H1 (cell line): Measurements from ENCODE around the gene DPEP1. TPM values are rescaled to one million over a fixed set of nuclear protein-coding genes. Genes with fewer than 3 reads are reported as not detected.

Experiments
- CBX5 ChIP-seq: fragments of 300-800, 300-1000 bp; sonication (generic); IDR thresholded peaks from 2 replicates; pipeline ENCODE4 v1.7.1; 2016; ENCODE audit warnings: antibody characterized with exemption, low read length, low read depth
- GTF2F1 ChIP-seq: IDR thresholded peaks from 2 replicates; pipeline ENCODE4 v1.6.1; 2012; ENCODE audit warnings: low read depth, low read length, improper control_type of control experiment, borderline replicate concordance
- HDAC6 ChIP-seq: IDR thresholded peaks from one replicate; pipeline ENCODE4 v1.7.1; 2012; ENCODE audit warnings: low read depth, mild to moderate bottlenecking, inconsistent platforms, low read length, moderate library complexity
- KDM4A ChIP-seq: IDR thresholded peaks from one replicate; pipeline ENCODE4 v1.7.1; 2012; ENCODE audit warnings: low read depth, mild to moderate bottlenecking, moderate library complexity, low read length, inconsistent platforms; ENCODE audit not compliant: severe bottlenecking
- NANOG ChIP-seq: IDR thresholded peaks from 2 replicates; pipeline ENCODE4 v1.6.1; 2011; ENCODE audit warnings: low read length, low read depth, mild to moderate bottlenecking, inconsistent platforms; ENCODE audit not compliant: insufficient read depth, poor library complexity, severe bottlenecking
- POLR2A ChIP-seq, 2 experiments: IDR thresholded peaks; 1 replicate in 1 of 2; 2 replicates in 1 of 2; pipeline ENCODE4 v1.6.1; 2011; ENCODE audit warnings: low read depth in 2 of 2, low read length in 2 of 2, mild to moderate bottlenecking in 2 of 2; ENCODE audit errors: control extremely low read depth in 1 of 2
- POLR2AphosphoS5 ChIP-seq: IDR thresholded peaks from 2 replicates; pipeline ENCODE4 v1.6.1; 2011; ENCODE audit warnings: low read depth, low read length
- SAP30 ChIP-seq: fragments of 300-600 bp; sonication (generic); IDR thresholded peaks from 2 replicates; pipeline ENCODE4 v1.7.1; 2012; ENCODE audit warnings: low read length, moderate library complexity, mild to moderate bottlenecking, inconsistent platforms; ENCODE audit not compliant: insufficient read depth, insufficient replicate concordance
- ZNF274 ChIP-seq: IDR thresholded peaks from 2 replicates; pipeline ENCODE4 v1.7.0; 2012; ENCODE audit warnings: low read length, borderline replicate concordance; ENCODE audit errors: extremely low read depth
- polyA plus RNA-seq, 7 experiments: library from polyadenylated mRNA; depleted of rRNA in 3 of 7; stranded (reverse) in 5 of 7; unstranded in 2 of 7; fragments of >200 nt in 5 of 7; fragments of 200-250 nt in 2 of 7; gene quantifications; 1 replicate in 5 of 7; 2 replicates in 1 of 7; 4 replicates in 1 of 7; pipeline versions ENCODE4 v1.2.1 to v1.2.3, GENCODE V29; 2011 to 2013; ENCODE audit warnings: missing spikeins in 2 of 7, mixed read lengths in 2 of 7
- total RNA-seq: library from RNA; stranded (reverse); fragmentation: NEBNext Ultra II Directional; extraction: Animal tissue kit (Norgen Biotek cat#: 25700); gene quantifications from 2 replicates; pipeline ENCODE4 v1.2.1, GENCODE V29; 2021
- TF ChIP-seq, protein P1 (sequence below): IDR thresholded peaks from 2 replicates; pipeline ENCODE4 v1.6.1; 2012; ENCODE audit warnings: inconsistent platforms
- TF ChIP-seq, protein P2 (sequence below): IDR thresholded peaks from 2 replicates; pipeline ENCODE4 v1.6.1; 2011; ENCODE audit warnings: low read depth, mild to moderate bottlenecking, low read length; ENCODE audit not compliant: insufficient read depth

DPEP1 gene
- total and polyA plus RNA-seq, 2 of the 8 experiments (the other 6 are each of a cell fraction or from before 2014, with no cell fraction given) = 2.8 to 3.1 TPM

DNA sequence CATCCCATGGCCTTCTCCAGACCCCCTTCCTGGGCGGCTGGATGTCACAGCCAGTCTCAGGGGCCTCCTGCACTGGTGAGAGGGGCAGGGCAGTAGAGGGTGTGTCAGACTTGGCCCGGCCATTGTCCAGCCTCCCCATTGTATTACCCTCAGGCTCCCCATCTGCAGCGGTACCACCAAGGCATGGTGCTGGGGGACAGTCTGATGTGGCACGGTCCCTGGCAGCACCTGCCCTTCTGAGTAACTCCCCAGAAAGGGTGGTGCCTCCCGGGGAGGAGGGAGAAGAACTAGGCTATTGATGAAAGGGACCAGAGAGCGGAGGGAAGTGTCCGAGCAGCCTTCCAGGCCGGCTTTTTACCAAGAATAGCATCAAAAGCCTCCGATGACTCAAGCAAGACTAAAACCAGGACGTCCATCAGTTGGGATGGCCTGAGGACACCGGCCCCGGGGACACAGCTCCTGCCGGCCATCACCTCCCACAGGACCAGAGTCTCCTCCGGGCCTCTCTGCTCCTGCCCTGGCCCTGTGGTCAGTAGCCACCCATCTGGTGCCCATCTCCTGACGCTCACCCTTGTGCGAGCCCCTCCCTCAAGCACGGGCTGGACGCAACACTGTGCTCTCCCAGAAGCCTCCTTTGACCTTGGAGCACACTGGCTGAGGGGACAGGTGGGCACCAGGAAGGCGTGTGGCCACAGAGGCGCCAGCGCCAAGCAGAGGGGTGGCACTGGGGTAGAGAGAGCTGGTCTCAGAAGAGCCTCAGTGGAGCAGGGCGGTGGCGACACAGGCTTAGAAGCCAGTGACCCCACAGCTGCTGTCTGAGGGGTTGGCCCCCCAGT, 43.7 kb upstream of the DPEP1 start (continued):
- TF ChIP-seq KDM4A (no peak), POLR2AphosphoS5 (no peak), NANOG (no peak), HDAC6 (no peak), GTF2F1 (no peak), CBX5 (no peak), SAP30 (no peak), ZNF274 (no peak), POLR2A (IDR thresholded peaks at IDR 0.05; ENCODE audit: control extremely low read depth in 1 of 2, low read depth in 2 of 2, low read length in 2 of 2) (no peak)
- TF ChIP-seq, protein P1, sequence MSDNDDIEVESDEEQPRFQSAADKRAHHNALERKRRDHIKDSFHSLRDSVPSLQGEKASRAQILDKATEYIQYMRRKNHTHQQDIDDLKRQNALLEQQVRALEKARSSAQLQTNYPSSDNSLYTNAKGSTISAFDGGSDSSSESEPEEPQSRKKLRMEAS = no peak
- TF ChIP-seq, protein P2, sequence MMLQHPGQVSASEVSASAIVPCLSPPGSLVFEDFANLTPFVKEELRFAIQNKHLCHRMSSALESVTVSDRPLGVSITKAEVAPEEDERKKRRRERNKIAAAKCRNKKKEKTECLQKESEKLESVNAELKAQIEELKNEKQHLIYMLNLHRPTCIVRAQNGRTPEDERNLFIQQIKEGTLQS = no peak
